HG03439 (cell line): ENCODE results near the gene RABGEF1.
"Not testable (repeated sequence)": the region's sequence is repeated elsewhere in the genome, so short reads cannot be mapped to it uniquely, and the experiment has no call there.

Source experiments
- ATAC-seq: cut with Tn5 transposase; IDR thresholded peaks from one replicate; pipeline ENCODE4 v1.9.1; 2021; ENCODE audit warnings: mild to moderate bottlenecking, moderate library complexity; ENCODE audit not compliant: unreplicated experiment

RABGEF1 gene

GRCh38 chr7:66846096-66846445 is 105.5 kb downstream of the RABGEF1 start:
- ATAC-seq, result not testable (repeated sequence)

- ATAC-seq, result not testable (repeated sequence)
These were observed 107.0 kb downstream of the RABGEF1 start for GRCh38 chr7:66847523-66847855.

GRCh38 chr7:66847879-66848790 is 107.6 kb downstream of the RABGEF1 start:
- no peak for ATAC-seq

- ATAC-seq, result no peak
These were observed 118.8 kb downstream of the RABGEF1 start for GRCh38 chr7:66859339-66859738.

- no peak for ATAC-seq
These were observed 119.5 kb downstream of the RABGEF1 start for GRCh38 chr7:66859794-66860645.

- ATAC-seq, result no peak
These were observed 120.2 kb downstream of the RABGEF1 start for GRCh38 chr7:66860767-66861166.
